GM12864 (cell line): ENCODE results near the gene MAGI1.

Source experiments
- DNase-seq: peaks from one replicate; pipeline ENCODE4 v3.0.0-alpha.2; 2011; ENCODE audit warnings: low read depth
- H3K4me3 ChIP-seq: 2 replicates; pipeline ENCODE4 v1.5.1; 2011; ENCODE audit warnings: mild to moderate bottlenecking, low read depth, low read length, control low read depth
- CTCF ChIP-seq: IDR thresholded peaks from 2 replicates; pipeline ENCODE4 v1.5.1; 2011; ENCODE audit warnings: low read depth, mild to moderate bottlenecking, moderate library complexity, low read length, control low read depth, inconsistent platforms; ENCODE audit errors: missing control alignments

The MAGI1 gene

GRCh38 chr3:65339192-65339740 lies 699.5 kb downstream of the MAGI1 start:
- TF ChIP-seq CTCF: no peak
- no peak for DNase-seq
- no peak overlapping the region for H3K4me3 ChIP-seq

GRCh38 chr3:65338571-65338970 lies 700.1 kb downstream of the MAGI1 start:
- TF ChIP-seq CTCF: no peak
- no peak overlapping the region for H3K4me3 ChIP-seq
- no peak for DNase-seq

GRCh38 chr3:65335587-65335986 lies 703.1 kb downstream of the MAGI1 start:
- H3K4me3 ChIP-seq: no peak overlapping the region
- DNase-seq: no peak
- no peak for TF ChIP-seq CTCF

- H3K4me3 ChIP-seq: no peak overlapping the region
- no peak for TF ChIP-seq CTCF
- no peak for DNase-seq
Measured at GRCh38 chr3:65334045-65334665, 704.6 kb downstream of the MAGI1 start.

GRCh38 chr3:65331730-65332129 lies 707.0 kb downstream of the MAGI1 start:
- TF ChIP-seq CTCF: no peak
- no peak for DNase-seq
- no peak overlapping the region for H3K4me3 ChIP-seq

GRCh38 chr3:65330072-65330471 lies 708.6 kb downstream of the MAGI1 start:
- no peak for DNase-seq
- H3K4me3 ChIP-seq: no peak overlapping the region
- TF ChIP-seq CTCF: no peak

GRCh38 chr3:65328148-65328547 lies 710.6 kb downstream of the MAGI1 start:
- DNase-seq: no peak
- no peak overlapping the region for H3K4me3 ChIP-seq
- no peak for TF ChIP-seq CTCF
